CD8-positive, alpha-beta memory T cell (primary cell): Measurements from ENCODE around the gene THUMPD3. TPM values are rescaled to one million over a fixed set of nuclear protein-coding genes. Genes with fewer than 3 reads are reported as not detected.

ENCODE experiments used
- CTCF ChIA-PET: fragments of 350-600 bp; sonication (Branson Sonifier 250); formaldehyde crosslinking; loops from one replicate; lab custom pipeline; 2021; ENCODE audit warnings: antibody characterized with exemption; lab: Charles Lee
- POLR2A ChIA-PET: fragments of 350-600 bp; sonication (Branson Sonifier 250); formaldehyde crosslinking; loops from one replicate; lab custom pipeline; 2021; ENCODE audit warnings: antibody characterized with exemption; lab: Charles Lee
- DNase-seq, 5 donors: peaks; one replicate each; pipeline versions ENCODE4 v3.0.0 to v3.0.0-alpha.2; 2020 to 2022; ENCODE audit warnings: mixed read lengths in 1 of 5
- H3K27ac ChIP-seq: one replicate; pipeline ENCODE4 v1.7.0; 2013; ENCODE audit warnings: low read depth, mild to moderate bottlenecking, low read length, moderate library complexity
- H3K27me3 ChIP-seq: 2 replicates; pipeline ENCODE4 v1.7.0; 2013; ENCODE audit warnings: low read length, mild to moderate bottlenecking; ENCODE audit not compliant: insufficient read depth, poor library complexity, severe bottlenecking
- H3K36me3 ChIP-seq: 2 replicates; pipeline ENCODE4 v1.7.0; 2013; ENCODE audit warnings: mild to moderate bottlenecking, low read length, moderate library complexity; ENCODE audit not compliant: insufficient read depth
- H3K4me1 ChIP-seq: 2 replicates; pipeline ENCODE4 v1.7.0; 2013; ENCODE audit warnings: mild to moderate bottlenecking, low read length, moderate library complexity; ENCODE audit not compliant: insufficient read depth
- H3K4me3 ChIP-seq: 2 replicates; pipeline ENCODE4 v1.7.0; 2013; ENCODE audit warnings: mild to moderate bottlenecking, low read length
- H3K9me3 ChIP-seq: 2 replicates; pipeline ENCODE4 v1.7.0; 2013; ENCODE audit warnings: mild to moderate bottlenecking, low read length
- H3K27ac Mint-ChIP-seq, 8 donors: one replicate each; pipeline ENCODE4 v1.8.0; 2020 to 2021; ENCODE audit warnings: mixed read lengths in 8 of 8, mild to moderate bottlenecking in 6 of 8, inconsistent platforms in 3 of 8, moderate library complexity in 3 of 8
- H3K27me3 Mint-ChIP-seq, 2 donors: one replicate each; pipeline ENCODE4 v1.8.0; 2020 to 2021; ENCODE audit warnings: mixed read lengths in 2 of 2, mild to moderate bottlenecking in 1 of 2, moderate library complexity in 1 of 2
- H3K36me3 Mint-ChIP-seq, 3 donors: one replicate each; pipeline ENCODE4 v1.8.0; 2020 to 2021; ENCODE audit warnings: mixed read lengths in 3 of 3, inconsistent platforms in 1 of 3, mild to moderate bottlenecking in 1 of 3
- H3K4me1 Mint-ChIP-seq, 3 donors: one replicate each; pipeline ENCODE4 v1.8.0; 2020 to 2021; ENCODE audit warnings: mixed read lengths in 3 of 3, inconsistent platforms in 1 of 3, mild to moderate bottlenecking in 1 of 3
- H3K4me3 Mint-ChIP-seq, 7 donors: one replicate each; pipeline ENCODE4 v1.8.0; 2020 to 2021; ENCODE audit warnings: mixed read lengths in 7 of 7, mild to moderate bottlenecking in 6 of 7, moderate library complexity in 4 of 7, inconsistent platforms in 2 of 7
- H3K9me3 Mint-ChIP-seq, 5 donors: one replicate each; pipeline ENCODE4 v1.8.0; 2020 to 2022; ENCODE audit warnings: mixed read lengths in 5 of 5, mild to moderate bottlenecking in 3 of 5, moderate library complexity in 2 of 5, inconsistent platforms in 1 of 5
- polyA plus RNA-seq: library from polyadenylated mRNA; unstranded; fragments of 300-500 nt; fragmentation: Illumina TruSeq; gene quantifications from one replicate; pipeline ENCODE4 v1.2.3, GENCODE V29; 2021
- total RNA-seq, 2 experiments: library from RNA; stranded (reverse); gene quantifications; one replicate each; pipeline ENCODE4 v1.2.3, GENCODE V29; 2021

Gene THUMPD3
- total and polyA plus RNA-seq, 3 experiments from 2014 or later, result 19.5 to 58.5 (median 58.4) TPM

DNA sequence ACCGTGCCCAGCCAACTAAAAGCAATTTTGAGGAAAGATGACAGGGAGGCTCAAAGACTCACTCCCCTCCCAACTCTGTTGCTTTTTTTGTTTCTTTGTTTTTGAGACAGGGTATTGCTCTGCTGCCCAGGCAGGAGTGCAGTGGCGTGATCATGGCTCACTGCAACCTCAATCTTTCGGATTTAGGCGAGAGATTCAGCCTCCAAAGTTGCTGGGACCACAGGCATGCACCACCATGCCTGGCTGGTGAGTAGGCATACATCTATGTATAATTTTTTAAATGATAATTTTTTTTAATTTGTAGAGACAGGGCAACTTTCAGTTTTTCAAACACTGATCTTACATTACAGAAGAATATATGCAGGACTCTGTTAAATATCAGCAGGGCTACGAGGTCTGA, 15.8 kb upstream of the THUMPD3 start:
- ChIA-PET POLR2A (no interaction called here), CTCF (no interaction called here)
- Histone ChIP-seq H3K36me3 (no peaks in the 10 kb centered on the region), H3K4me3 (no peak overlapping the region), H3K27me3 (no peaks in the 10 kb centered on the region), H3K4me1 (no peaks in the 10 kb centered on the region), H3K27ac (no peak overlapping the region), H3K9me3 (no peaks in the 10 kb centered on the region)
- Mint-ChIP-seq H3K27me3 (no peaks in the 10 kb centered on the region), H3K36me3 (peaks cover 0 to 4% (median 0%) of the 10 kb centered on the region in 3 donors), H3K27ac (no peak overlapping the region), H3K4me1 (no peaks in the 10 kb centered on the region), H3K9me3 (no peaks in the 10 kb centered on the region), H3K4me3 (no peak overlapping the region)
- DNase-seq, result no peak

DNA sequence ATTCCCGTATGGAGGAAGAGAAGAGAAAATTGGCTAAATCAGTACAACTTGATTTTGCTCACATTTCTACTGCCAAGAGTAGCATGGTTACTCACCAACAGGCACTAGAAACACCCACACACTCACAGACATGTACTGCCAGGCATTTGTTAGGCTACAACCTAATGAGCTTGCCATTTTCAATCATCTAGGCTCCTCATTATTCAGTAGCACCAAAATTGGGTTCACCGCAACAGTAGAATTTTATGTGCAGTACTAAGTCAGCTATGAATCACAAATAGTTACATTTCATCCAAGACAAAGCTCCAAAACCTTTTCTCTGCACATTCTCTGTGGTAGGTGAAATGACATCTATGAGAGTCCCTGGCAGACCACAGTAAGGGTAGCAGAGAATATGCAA, 15.0 kb upstream of the THUMPD3 start:
- H3K4me3 Mint-ChIP-seq, result no peak overlapping the region
- ChIA-PET POLR2A (no interaction called here), CTCF (interaction anchor here (1.5 kb wide), 1 partner anchor 48 kb away, joined by 4 read pairs; no protein-coding TSS in a partner anchor)
- H3K36me3 Mint-ChIP-seq, result peaks cover 0 to 4% (median 0%) of the 10 kb centered on the region in 3 donors
- H3K27ac Mint-ChIP-seq, result peak overlapping the region in 1 of 8 donors; percentile 20
- Histone ChIP-seq H3K9me3 (no peaks in the 10 kb centered on the region), H3K36me3 (no peaks in the 10 kb centered on the region), H3K27ac (no peak overlapping the region), H3K4me3 (no peak overlapping the region), H3K27me3 (no peaks in the 10 kb centered on the region), H3K4me1 (no peaks in the 10 kb centered on the region)
- no peaks in the 10 kb centered on the region for H3K9me3 Mint-ChIP-seq
- peaks cover 0 to 3% (median 0%) of the 10 kb centered on the region in 3 donors for H3K4me1 Mint-ChIP-seq
- DNase-seq, result no peak
- no peaks in the 10 kb centered on the region for H3K27me3 Mint-ChIP-seq

DNA sequence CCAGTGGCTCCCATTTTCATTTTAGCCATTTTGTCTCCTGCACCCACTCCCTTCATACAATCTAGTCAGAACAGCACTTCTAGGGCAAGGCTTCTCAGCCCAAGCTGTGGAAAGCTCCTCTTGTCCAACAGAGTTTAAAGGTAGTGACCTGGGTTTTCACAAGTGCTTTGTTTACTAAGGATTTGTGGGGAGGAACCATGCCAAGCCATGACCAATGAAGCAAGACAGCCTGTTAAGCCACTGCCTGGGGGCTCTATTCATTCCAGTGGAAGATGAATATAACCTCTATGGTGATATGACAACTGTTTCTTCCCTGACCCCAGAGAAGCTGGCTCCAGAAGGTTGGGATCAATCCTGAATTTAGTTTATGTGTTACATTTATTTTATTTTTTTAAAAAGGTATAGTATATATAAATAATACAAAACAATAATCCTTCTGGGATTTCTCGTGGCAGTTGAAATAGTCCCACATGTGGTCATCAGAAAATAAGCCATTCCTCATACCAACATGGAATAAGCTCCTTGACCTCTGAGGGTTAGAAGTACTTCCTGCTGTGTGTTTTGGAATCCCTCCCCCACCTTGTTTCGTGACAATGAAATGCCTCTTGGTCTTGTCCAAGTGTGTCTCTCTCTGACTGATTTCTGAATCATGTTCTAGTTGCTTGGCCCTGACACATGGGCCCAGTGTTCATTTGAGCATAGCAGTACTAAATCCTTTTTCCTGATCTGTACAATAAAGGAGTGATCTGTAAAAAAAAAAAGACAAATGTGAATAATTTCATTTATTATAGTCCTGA, 13.3 kb upstream of the THUMPD3 start:
- H3K4me3 Mint-ChIP-seq, result no peak overlapping the region
- H3K9me3 ChIP-seq, result no peaks in the 10 kb centered on the region
- H3K27me3 Mint-ChIP-seq, result no peaks in the 10 kb centered on the region
- no peaks in the 10 kb centered on the region for H3K4me1 ChIP-seq
- H3K27ac Mint-ChIP-seq, result peak overlapping the region in 1 of 8 donors; percentile 22
- DNase-seq, result no peak
- ChIA-PET CTCF (no interaction called here), POLR2A (no interaction called here)
- H3K27me3 ChIP-seq, result no peaks in the 10 kb centered on the region
- H3K4me3 ChIP-seq, result no peak overlapping the region
- no peaks in the 10 kb centered on the region for H3K36me3 ChIP-seq
- H3K27ac ChIP-seq, result no peak overlapping the region
- peaks cover 3 to 15% (median 4%) of the 10 kb centered on the region in 3 donors for H3K4me1 Mint-ChIP-seq
- no peaks in the 10 kb centered on the region for H3K9me3 Mint-ChIP-seq
- peaks cover 0 to 5% (median 0%) of the 10 kb centered on the region in 3 donors for H3K36me3 Mint-ChIP-seq

DNA sequence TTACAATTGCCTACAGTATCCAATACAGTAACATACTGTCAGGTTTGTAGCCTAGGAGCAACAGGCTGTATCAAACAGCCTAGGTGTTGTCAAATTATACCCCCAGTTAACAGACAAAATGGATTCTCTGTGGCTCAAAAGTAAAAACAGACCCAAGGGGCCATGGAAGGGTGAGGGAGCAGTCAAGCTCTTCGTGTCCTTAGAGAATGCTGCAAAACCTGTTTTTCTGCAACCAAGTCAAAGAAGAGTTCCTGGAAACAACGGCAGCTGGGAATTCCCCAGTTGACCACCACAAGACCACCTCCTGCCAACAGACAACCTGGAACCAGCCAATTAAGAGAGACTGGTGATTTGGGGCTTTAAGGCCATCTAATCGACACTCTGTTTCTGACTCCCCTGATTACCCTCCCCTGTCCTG, 11.1 kb upstream of the THUMPD3 start:
- H3K27me3 ChIP-seq, result no peaks in the 10 kb centered on the region
- no peaks in the 10 kb centered on the region for H3K36me3 ChIP-seq
- no peak overlapping the region for H3K27ac ChIP-seq
- H3K9me3 ChIP-seq, result no peaks in the 10 kb centered on the region
- no peak overlapping the region for H3K4me3 ChIP-seq
- peaks cover 0 to 5% (median 0%) of the 10 kb centered on the region in 3 donors for H3K36me3 Mint-ChIP-seq
- no peak overlapping the region for H3K4me3 Mint-ChIP-seq
- H3K9me3 Mint-ChIP-seq, result no peaks in the 10 kb centered on the region
- peaks cover 8 to 25% (median 12%) of the 10 kb centered on the region in 3 donors for H3K4me1 Mint-ChIP-seq
- H3K4me1 ChIP-seq, result no peaks in the 10 kb centered on the region
- CTCF ChIA-PET, result interaction anchor here (2.4 to 3.4 kb wide), 2 partner anchors 11 to 13 kb away, joined by 8 to 38 read pairs; partner anchors contain the start of gene THUMPD3
- DNase-seq, result no peak
- POLR2A ChIA-PET, result no interaction called here
- H3K27me3 Mint-ChIP-seq, result no peaks in the 10 kb centered on the region
- no peak overlapping the region for H3K27ac Mint-ChIP-seq

DNA sequence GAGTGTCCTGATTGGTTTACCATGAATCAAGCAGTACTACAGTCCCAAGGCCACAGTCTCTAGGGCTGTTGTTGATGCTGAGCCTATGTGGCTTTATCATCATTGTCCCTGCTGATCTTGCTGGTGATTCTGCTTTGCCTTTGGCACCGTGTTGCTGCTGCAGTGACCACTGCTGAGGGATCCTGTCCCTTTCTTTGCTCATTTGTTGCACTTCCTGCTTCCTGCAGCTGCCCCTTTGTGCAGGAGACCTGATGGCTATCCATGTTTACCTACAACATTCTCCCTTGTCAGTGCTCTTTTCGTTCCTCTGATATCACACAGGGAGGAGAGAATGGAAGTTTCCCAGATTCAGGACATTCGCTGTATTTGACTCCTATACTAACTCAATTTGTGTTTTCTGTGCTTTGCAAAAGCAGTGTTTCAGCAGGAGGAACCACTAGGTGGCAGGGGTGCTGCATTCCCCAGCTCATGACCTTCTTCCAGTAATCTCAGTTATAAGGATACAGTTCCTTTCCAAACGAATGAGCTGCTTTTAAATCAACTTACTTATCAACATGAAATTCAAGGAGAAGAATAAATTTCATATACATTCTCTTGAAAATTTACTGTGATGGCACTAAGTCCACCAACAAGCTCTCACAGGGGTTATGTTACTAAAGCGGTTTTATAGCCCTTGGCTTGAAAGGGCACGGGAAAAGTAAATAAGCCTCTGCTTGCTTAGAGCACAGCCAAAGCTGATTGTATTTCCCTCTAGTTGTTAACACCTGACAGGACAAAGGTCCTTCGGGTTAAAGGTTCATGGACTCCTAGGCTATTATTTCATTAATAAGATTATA, 9.7 kb upstream of the THUMPD3 start:
- no peak overlapping the region for H3K4me3 ChIP-seq
- POLR2A ChIA-PET, result interaction anchor here (1.1 kb wide), 1 partner anchor 44 kb away, joined by 3 read pairs; no protein-coding TSS in a partner anchor
- no peak overlapping the region for H3K4me3 Mint-ChIP-seq
- no peak overlapping the region for H3K27ac ChIP-seq
- H3K4me1 Mint-ChIP-seq, result peaks cover 8 to 25% (median 12%) of the 10 kb centered on the region in 3 donors
- no peaks in the 10 kb centered on the region for H3K36me3 ChIP-seq
- peak; percentile 17 to 69 (median 47) for DNase-seq
- no peaks in the 10 kb centered on the region for H3K27me3 ChIP-seq
- no peaks in the 10 kb centered on the region for H3K27me3 Mint-ChIP-seq
- no peaks in the 10 kb centered on the region for H3K9me3 ChIP-seq
- CTCF ChIA-PET, result interaction anchor here (0.7 to 3.4 kb wide), 23 partner anchors 9 to 296 kb away, joined by 3 to 38 read pairs (median 4); partner anchors contain the start of genes MTMR14 and THUMPD3
- peaks cover 0 to 4% (median 0%) of the 10 kb centered on the region in 3 donors for H3K36me3 Mint-ChIP-seq
- H3K4me1 ChIP-seq, result no peaks in the 10 kb centered on the region
- H3K9me3 Mint-ChIP-seq, result no peaks in the 10 kb centered on the region
- peak overlapping the region in 1 of 8 donors; percentile 1 for H3K27ac Mint-ChIP-seq

DNA sequence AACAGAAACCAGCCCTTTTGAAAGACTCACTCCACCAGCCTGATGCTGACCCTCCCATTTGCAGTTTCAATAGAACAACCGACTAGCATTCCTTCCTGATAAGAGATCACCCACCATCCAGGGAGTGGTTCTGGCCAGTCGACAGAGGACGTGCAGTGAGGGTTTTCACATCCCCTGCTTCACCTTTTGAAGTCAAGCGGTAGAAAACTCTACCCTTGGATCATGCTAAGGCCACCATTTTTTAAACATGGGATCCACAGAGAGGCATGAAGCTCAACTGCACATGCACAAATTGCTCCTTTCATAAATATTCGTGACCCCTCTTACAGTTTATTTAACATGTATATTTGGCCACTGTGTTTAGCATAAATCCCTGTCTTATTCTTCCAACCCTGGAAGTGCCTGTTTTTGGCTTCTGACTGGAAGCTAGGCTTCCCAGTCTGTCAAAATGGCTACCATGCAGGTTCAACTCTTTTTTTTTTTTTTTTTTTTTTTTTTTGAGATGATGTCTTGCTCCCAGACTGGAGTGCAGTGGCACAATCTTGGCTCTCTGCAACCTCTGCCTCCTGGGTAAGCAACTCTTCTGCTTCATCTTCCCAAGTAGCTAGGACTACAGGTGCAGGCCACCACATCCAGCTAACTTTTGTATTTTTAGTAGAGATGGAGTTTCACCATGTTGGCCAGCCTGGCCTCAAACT, 1.0 kb upstream of the THUMPD3 start:
- Histone ChIP-seq H3K9me3 (no peaks in the 10 kb centered on the region), H3K36me3 (peaks cover 16% of the 10 kb centered on the region), H3K4me3 (no peak overlapping the region), H3K4me1 (peaks cover 21% of the 10 kb centered on the region), H3K27me3 (no peaks in the 10 kb centered on the region), H3K27ac (peak overlapping the region; percentile 99)
- Mint-ChIP-seq H3K4me3 (peak overlapping the region; percentile 26 to 63 (median 39)), H3K27ac (peak overlapping the region in 2 of 8 donors; percentile 24 to 29), H3K36me3 (peaks cover 0 to 27% (median 3%) of the 10 kb centered on the region in 3 donors), H3K4me1 (peaks cover 16 to 39% (median 19%) of the 10 kb centered on the region in 3 donors), H3K9me3 (no peaks in the 10 kb centered on the region), H3K27me3 (no peaks in the 10 kb centered on the region)
- POLR2A ChIA-PET, result interaction anchor here (1.1 to 4.0 kb wide), 4 partner anchors 32 to 431 kb away, joined by 3 to 81 read pairs (median 8); partner anchors contain the start of genes ARPC4, MTMR14 and SETD5
- no peak for DNase-seq
- CTCF ChIA-PET, result interaction anchor here (1.2 to 3.7 kb wide), 5 partner anchors 8 to 370 kb away, joined by 3 to 38 read pairs (median 3); partner anchors contain the start of genes BRPF1 and SETD5

DNA sequence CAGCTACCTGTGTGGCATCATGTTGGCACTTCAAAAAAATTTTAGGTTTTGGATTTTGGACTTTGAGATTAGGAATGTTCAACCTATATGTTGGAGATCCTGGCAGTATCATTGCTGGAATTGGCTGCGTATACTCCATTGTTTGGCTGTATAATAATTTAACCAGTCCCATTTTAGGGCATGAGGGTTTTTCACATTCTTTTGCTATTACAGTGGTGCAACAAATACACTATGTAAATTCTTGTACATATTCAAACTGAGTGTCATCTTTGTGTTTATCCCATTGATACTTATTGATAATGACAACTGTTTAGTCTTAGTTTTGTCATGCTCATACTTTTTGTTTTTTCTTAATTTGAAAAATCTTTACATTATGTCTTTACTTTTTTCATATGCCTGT, 6.7 kb downstream of the THUMPD3 start:
- peaks cover 25 to 58% (median 46%) of the 10 kb centered on the region in 3 donors for H3K4me1 Mint-ChIP-seq
- peaks cover 50% of the 10 kb centered on the region for H3K36me3 ChIP-seq
- H3K4me3 Mint-ChIP-seq, result no peak overlapping the region
- H3K9me3 Mint-ChIP-seq, result no peaks in the 10 kb centered on the region
- peaks cover 14% of the 10 kb centered on the region for H3K4me1 ChIP-seq
- H3K4me3 ChIP-seq, result no peak overlapping the region
- no peaks in the 10 kb centered on the region for H3K9me3 ChIP-seq
- no peaks in the 10 kb centered on the region for H3K27me3 Mint-ChIP-seq
- no peak overlapping the region for H3K27ac Mint-ChIP-seq
- ChIA-PET CTCF (no interaction called here), POLR2A (no interaction called here)
- H3K27ac ChIP-seq, result no peak overlapping the region
- H3K36me3 Mint-ChIP-seq, result peaks cover 12 to 80% (median 16%) of the 10 kb centered on the region in 3 donors
- DNase-seq, result no peak
- H3K27me3 ChIP-seq, result no peaks in the 10 kb centered on the region
